Subcutaneous abdominal adipose tissue (tissue), 5 donors: ENCODE data around the gene C21orf58.

Experiments
- H3K27ac ChIP-seq: one replicate; pipeline ENCODE4 v1.7.0; 2013; ENCODE audit warnings: low read depth, mild to moderate bottlenecking, inconsistent platforms, low read length, moderate library complexity
- H3K27me3 ChIP-seq, 5 donors: one replicate each; pipeline ENCODE4 v1.7.0; 2013; ENCODE audit warnings: low read length in 5 of 5, inconsistent platforms in 1 of 5; ENCODE audit not compliant: control insufficient read depth in 5 of 5, insufficient read depth in 4 of 5
- H3K36me3 ChIP-seq, 5 donors: one replicate each; pipeline ENCODE4 v1.7.0; 2013; ENCODE audit warnings: low read length in 5 of 5; ENCODE audit not compliant: control insufficient read depth in 5 of 5, insufficient read depth in 5 of 5
- H3K4me1 ChIP-seq, 5 donors: one replicate each; pipeline ENCODE4 v1.7.0; 2013; ENCODE audit warnings: low read length in 5 of 5, mild to moderate bottlenecking in 3 of 5, moderate library complexity in 1 of 5; ENCODE audit not compliant: control insufficient read depth in 5 of 5, insufficient read depth in 5 of 5
- H3K4me3 ChIP-seq, 5 donors: one replicate each; pipeline ENCODE4 v1.7.0; 2013; ENCODE audit warnings: low read length in 5 of 5, low read depth in 1 of 5
- H3K9ac ChIP-seq, 5 donors: one replicate each; pipeline ENCODE4 v1.7.0; 2013; ENCODE audit warnings: low read length in 5 of 5, mild to moderate bottlenecking in 4 of 5, moderate library complexity in 3 of 5
- H3K9me3 ChIP-seq, 5 donors: one replicate each; pipeline ENCODE4 v1.7.0; 2013; ENCODE audit warnings: low read length in 5 of 5; ENCODE audit not compliant: control insufficient read depth in 5 of 5
- donor health status: healthy.
- donor health status: healthy.
- donor health status: healthy.
- donor health status: healthy.
- donor health status: healthy.

The C21orf58 gene

GRCh38 chr21:46252840-46253239, 70.8 kb downstream of the C21orf58 start:
- Histone ChIP-seq H3K4me1 (peaks cover 5 to 10% (median 8%) of the 10 kb centered on the region in 5 donors), H3K36me3 (peaks cover 9 to 99% (median 85%) of the 10 kb centered on the region in 5 donors), H3K9ac (no peak overlapping the region), H3K9me3 (no peaks in the 10 kb centered on the region), H3K27me3 (no peaks in the 10 kb centered on the region), H3K27ac (no peak overlapping the region), H3K4me3 (no peak overlapping the region)
